ENCODE measurements around the gene R3HCC1L.
"Not testable (repeated sequence)": the region's sequence is repeated elsewhere in the genome, so short reads cannot be mapped to it uniquely, and the experiment has no call there.

The R3HCC1L gene

DNA sequence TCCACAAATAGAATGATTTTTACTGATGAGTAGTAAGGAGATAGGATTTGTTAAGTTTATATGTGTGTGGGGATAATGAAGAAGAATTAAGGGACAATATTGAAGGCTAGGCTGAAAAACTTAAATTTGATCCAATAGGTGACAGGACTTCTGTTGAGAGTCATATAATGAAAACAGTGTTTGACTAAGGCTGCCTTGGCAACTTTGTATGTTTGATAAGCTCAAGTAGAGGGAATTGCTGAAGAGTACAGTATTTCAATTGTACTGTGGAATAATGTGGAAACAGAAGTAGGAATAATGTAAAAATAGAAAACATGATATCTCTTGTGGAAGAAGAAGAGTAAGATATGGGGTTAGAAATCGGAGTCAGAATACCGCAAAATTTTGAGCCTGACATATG, 10.5 kb downstream of the R3HCC1L start:
- Histone ChIP-seq H3K4me3 (ENCODE audit: low read depth, low read length) (no peak overlapping the region), H3K4me1 (no peaks in the 10 kb centered on the region), H3K9me3 (no peaks in the 10 kb centered on the region), H3K27me3 (no peaks in the 10 kb centered on the region), H3K36me3 (no peaks in the 10 kb centered on the region)
- TF ChIP-seq, protein P1, sequence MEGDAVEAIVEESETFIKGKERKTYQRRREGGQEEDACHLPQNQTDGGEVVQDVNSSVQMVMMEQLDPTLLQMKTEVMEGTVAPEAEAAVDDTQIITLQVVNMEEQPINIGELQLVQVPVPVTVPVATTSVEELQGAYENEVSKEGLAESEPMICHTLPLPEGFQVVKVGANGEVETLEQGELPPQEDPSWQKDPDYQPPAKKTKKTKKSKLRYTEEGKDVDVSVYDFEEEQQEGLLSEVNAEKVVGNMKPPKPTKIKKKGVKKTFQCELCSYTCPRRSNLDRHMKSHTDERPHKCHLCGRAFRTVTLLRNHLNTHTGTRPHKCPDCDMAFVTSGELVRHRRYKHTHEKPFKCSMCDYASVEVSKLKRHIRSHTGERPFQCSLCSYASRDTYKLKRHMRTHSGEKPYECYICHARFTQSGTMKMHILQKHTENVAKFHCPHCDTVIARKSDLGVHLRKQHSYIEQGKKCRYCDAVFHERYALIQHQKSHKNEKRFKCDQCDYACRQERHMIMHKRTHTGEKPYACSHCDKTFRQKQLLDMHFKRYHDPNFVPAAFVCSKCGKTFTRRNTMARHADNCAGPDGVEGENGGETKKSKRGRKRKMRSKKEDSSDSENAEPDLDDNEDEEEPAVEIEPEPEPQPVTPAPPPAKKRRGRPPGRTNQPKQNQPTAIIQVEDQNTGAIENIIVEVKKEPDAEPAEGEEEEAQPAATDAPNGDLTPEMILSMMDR (IDR thresholded peaks at IDR 0.05; ENCODE audit: low read depth, low read length), result no peak
- no peak for DNase-seq

DNA sequence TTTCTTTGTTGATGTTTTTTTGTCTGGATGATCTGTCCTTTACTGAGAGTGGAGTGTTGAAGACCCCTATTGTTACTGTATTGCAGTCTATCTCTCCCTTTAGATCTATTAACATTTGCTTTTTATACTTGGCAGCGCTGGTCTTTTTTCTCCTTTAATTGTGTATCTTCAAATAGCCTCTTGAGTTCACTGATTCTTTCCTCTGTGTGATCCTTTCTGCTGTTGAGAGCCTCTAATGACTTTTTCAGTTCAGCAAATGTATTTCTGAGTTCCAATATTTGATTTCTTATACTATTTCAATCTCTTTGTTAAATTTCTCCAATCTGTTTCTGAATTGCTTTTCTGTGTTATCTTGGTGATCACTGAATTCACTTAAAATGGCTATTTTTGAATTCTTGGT, 15.4 kb downstream of the R3HCC1L start:
- no peaks in the 10 kb centered on the region for H3K36me3 ChIP-seq
- no peaks in the 10 kb centered on the region for H3K9me3 ChIP-seq
- DNase-seq, result no peak
- H3K27me3 ChIP-seq, result no peaks in the 10 kb centered on the region
- no peaks in the 10 kb centered on the region for H3K4me1 ChIP-seq
- TF ChIP-seq, protein P1 (IDR thresholded peaks at IDR 0.05; ENCODE audit: low read depth, low read length), result no peak
- H3K4me3 ChIP-seq (ENCODE audit: low read depth, low read length), result no peak overlapping the region

DNA sequence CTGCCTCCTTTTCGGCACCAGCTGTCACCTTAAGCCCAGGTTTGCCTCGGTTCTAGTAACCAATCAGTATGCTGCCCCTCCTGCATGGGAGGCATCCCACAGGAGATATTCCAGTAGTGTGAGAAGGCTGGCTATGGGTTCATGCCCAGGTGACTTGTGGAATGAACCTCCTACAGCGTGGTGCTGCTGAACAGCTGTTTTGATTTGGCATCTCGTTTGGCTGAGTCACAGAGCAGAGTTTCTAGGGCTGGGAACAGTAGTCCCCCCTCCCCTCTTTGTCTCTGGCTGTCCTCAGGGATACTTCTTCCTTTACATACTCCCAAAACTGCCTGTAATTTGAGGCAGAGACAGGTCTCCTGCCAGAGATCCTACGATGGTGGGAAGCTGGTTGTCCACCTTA, 16.1 kb downstream of the R3HCC1L start:
- H3K4me3 ChIP-seq (ENCODE audit: low read depth, low read length), result no peak overlapping the region
- H3K36me3 ChIP-seq, result no peaks in the 10 kb centered on the region
- H3K4me1 ChIP-seq, result no peaks in the 10 kb centered on the region
- TF ChIP-seq, protein P1 (IDR thresholded peaks at IDR 0.05; ENCODE audit: low read depth, low read length), result no peak
- DNase-seq, result no peak
- no peaks in the 10 kb centered on the region for H3K27me3 ChIP-seq
- no peaks in the 10 kb centered on the region for H3K9me3 ChIP-seq

DNA sequence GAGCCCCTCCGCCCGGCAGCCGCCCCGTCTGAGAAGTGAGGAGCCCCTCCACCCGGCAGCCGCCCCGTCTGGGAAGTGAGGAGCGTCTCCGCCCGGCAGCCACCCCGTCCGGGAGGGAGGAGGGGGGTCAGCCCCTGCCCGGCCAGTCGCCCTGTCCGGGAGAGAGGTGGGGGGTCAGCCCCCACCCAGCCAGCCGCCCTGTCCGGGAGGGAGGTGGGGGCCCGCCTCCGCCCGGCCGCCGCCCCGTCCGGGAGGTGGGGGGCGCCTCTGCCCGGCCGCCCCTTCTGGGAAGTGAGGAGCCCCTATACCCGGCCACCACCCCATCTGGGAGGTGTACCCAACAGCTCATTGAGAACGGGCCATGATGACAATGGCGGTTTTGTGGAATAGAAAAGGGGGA, 18.3 kb downstream of the R3HCC1L start:
- H3K27me3 ChIP-seq; H3K4me1 ChIP-seq; H3K36me3 ChIP-seq; H3K4me3 ChIP-seq (ENCODE audit: low read depth, low read length); DNase-seq; H3K9me3 ChIP-seq: not testable (repeated sequence)

DNA sequence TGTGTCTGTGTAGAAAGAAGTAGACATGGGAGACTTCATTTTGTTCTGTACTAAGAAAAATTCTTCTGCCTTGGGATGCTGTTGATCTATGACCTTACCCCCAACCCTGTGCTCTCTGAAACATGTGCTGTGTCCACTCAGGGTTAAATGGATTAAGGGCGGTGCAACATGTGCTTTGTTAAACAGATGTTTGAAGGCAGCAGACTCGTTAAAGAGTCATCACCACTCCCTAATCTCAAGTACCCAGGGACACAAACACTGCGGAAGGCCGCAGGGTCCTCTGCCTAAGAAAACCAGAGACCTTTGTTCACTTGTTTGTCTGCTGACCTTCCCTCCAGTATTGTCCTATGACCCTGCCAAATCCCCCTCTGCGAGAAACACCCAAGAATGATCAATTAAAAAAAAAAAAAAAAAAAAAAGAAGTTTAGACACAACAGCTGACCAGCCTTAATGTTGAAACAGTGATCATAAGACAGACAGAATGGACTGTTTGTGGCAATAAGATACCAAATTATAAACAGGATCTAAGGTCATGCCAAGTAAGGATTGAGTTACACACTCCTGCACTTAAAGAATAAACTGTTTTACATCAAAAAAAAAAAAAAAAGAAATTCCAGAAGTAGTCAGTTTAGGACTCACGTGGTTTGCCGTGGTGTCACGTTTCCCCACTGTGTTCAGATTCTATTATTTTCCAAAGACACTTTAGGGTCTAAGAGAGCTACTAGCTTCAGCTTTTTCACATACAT, 18.9 kb downstream of the R3HCC1L start:
- not testable (repeated sequence) for H3K9me3 ChIP-seq; DNase-seq; H3K36me3 ChIP-seq; H3K4me1 ChIP-seq; H3K27me3 ChIP-seq; H3K4me3 ChIP-seq (ENCODE audit: low read depth, low read length)

DNA sequence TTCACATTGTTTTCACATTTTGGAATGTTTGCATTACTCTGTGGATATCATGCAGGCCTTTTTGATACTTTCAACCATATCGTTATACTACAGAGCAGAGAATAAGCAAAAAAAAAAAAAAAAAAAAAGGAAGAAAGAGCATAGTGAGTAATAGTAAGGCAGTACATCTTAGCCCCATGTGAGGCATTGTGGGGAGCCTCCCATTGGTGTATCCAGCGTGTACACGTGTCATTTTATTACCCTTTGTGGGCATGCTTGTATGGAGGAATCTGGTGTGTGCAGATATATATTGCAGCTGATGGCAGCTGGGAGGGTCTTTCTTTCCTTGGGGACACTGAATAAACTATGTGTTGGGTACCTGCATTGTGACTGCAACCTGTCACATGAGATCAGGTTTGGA, 19.6 kb downstream of the R3HCC1L start:
- no peaks in the 10 kb centered on the region for H3K4me1 ChIP-seq
- TF ChIP-seq, protein P1 (IDR thresholded peaks at IDR 0.05; ENCODE audit: low read depth, low read length), result no peak
- no peaks in the 10 kb centered on the region for H3K27me3 ChIP-seq
- H3K4me3 ChIP-seq (ENCODE audit: low read depth, low read length), result no peak overlapping the region
- DNase-seq, result no peak
- no peaks in the 10 kb centered on the region for H3K36me3 ChIP-seq
- no peaks in the 10 kb centered on the region for H3K9me3 ChIP-seq

DNA sequence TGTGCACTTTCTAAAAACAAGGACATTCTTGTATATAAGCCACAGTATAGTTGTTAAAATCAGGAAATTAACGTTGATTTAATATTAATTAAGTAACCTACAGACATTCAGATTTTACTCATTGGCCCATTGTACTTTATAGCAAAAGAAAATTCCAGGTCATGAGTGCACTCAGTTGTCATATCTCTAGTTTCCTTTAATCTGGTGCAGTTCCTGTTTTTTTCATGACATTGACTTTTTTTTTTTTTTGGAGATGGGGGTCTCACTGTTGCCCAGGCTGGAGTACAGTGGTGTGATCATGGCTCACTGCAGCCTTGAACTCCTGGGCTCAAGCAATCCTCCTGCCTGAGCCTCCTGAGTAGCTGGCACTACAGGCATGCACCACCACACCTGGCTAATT, 24.1 kb downstream of the R3HCC1L start:
- no peak for DNase-seq
- no peaks in the 10 kb centered on the region for H3K27me3 ChIP-seq
- H3K36me3 ChIP-seq, result no peaks in the 10 kb centered on the region
- no peaks in the 10 kb centered on the region for H3K4me1 ChIP-seq
- no peaks in the 10 kb centered on the region for H3K9me3 ChIP-seq
- TF ChIP-seq, protein P1 (IDR thresholded peaks at IDR 0.05; ENCODE audit: low read depth, low read length), result no peak
- no peak overlapping the region for H3K4me3 ChIP-seq (ENCODE audit: low read depth, low read length)

Measured in BE2C (cell line).